Measurements from ENCODE around the gene AKT3. TPM values are rescaled to one million over a fixed set of nuclear protein-coding genes. Genes with fewer than 3 reads are reported as not detected.

The AKT3 gene
- total and polyA plus RNA-seq, 3 donors from 2014 or later, result 32.3 to 70.9 (median 61.8) TPM

DNA sequence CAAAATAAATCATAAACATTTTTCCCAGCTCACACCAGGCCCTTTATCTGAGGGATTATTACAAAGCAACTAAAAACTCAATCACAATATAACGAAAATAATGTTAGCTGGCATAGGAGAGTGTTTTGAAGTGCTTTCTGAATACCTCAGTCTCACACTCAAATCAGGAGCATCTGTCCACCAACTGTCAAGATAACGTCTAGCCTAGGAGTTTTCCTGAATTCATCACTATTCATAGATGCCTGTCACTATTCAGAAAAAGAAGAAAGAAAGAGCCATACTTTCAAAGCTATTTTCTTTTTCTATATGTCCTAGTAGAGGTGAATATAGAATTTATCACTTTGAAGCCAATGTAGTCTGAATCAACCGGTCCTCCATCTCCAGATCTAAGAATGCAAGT is 127.0 kb downstream of the AKT3 start:
- Histone ChIP-seq H3K27me3 (no peaks in the 10 kb centered on the region), H3K36me3 (ENCODE audit: low read depth, missing control alignments) (no peaks in the 10 kb centered on the region), H3K4me1 (peaks cover 3% of the 10 kb centered on the region), H3K4me3 (no peak overlapping the region), H3K9me3 (no peaks in the 10 kb centered on the region), H3K27ac (no peak overlapping the region)
- TF ChIP-seq POLR2A (IDR thresholded peaks at IDR 0.05), result no peak
- TF ChIP-seq, protein P1, sequence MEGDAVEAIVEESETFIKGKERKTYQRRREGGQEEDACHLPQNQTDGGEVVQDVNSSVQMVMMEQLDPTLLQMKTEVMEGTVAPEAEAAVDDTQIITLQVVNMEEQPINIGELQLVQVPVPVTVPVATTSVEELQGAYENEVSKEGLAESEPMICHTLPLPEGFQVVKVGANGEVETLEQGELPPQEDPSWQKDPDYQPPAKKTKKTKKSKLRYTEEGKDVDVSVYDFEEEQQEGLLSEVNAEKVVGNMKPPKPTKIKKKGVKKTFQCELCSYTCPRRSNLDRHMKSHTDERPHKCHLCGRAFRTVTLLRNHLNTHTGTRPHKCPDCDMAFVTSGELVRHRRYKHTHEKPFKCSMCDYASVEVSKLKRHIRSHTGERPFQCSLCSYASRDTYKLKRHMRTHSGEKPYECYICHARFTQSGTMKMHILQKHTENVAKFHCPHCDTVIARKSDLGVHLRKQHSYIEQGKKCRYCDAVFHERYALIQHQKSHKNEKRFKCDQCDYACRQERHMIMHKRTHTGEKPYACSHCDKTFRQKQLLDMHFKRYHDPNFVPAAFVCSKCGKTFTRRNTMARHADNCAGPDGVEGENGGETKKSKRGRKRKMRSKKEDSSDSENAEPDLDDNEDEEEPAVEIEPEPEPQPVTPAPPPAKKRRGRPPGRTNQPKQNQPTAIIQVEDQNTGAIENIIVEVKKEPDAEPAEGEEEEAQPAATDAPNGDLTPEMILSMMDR (IDR thresholded peaks at IDR 0.05), result no peak
- WGBS, 2 donors, result 78 to 96% methylated on average over 3 of the region's 3 CpGs
- DNase-seq, result no peak
- intact Hi-C loops (cut with DNase I; ENCODE audit: low total_unique reads), result no loop called here

DNA sequence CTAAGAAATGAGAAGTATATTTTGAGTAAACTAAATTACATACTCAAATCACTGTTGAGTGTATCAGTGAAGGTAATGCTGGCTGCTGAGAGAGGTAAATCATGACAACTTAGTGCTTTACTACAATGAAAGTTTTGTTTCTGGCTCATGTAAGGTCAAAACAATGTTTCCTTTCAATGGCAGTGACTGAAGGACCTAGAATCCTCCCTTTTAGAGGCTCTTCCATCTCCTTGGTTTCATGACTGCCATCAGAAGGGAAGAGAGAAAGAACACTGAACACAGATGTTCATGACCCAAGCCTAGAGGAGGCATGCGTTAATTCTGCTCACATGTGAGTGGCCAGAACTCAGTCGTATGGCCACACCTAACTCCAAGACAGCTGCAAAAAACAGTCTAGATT is 130.6 kb downstream of the AKT3 start:
- no peak for TF ChIP-seq POLR2A (IDR thresholded peaks at IDR 0.05)
- TF ChIP-seq, protein P1 (IDR thresholded peaks at IDR 0.05), result no peak
- Histone ChIP-seq H3K4me3 (no peak overlapping the region), H3K9me3 (no peaks in the 10 kb centered on the region), H3K27me3 (no peaks in the 10 kb centered on the region), H3K4me1 (no peaks in the 10 kb centered on the region), H3K36me3 (ENCODE audit: low read depth, missing control alignments) (no peaks in the 10 kb centered on the region), H3K27ac (no peak overlapping the region)
- intact Hi-C loops (cut with DNase I; ENCODE audit: low total_unique reads), result no loop called here
- 56 to 84% methylated on average over 2 of the region's 2 CpGs for WGBS, 2 donors
- no peak for DNase-seq

DNA sequence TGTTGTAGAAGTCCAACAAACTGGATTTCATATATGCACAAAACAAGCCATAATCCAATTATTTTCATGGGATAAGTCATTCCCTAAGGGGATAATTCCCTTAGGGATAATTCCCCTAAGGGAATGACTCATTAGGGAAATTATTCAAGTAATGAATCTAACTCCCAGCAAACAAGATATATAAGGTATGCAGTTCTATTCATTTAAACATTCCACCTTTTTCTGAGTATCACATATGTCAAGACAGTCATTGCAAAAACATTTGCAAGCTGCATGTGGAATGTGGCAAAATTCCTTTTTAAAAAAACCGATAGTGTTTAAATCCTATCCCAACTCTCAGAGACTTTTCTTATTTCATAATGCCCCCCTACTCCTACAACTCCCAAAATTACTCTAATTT is 131.2 kb downstream of the AKT3 start:
- Histone ChIP-seq H3K27ac (no peak overlapping the region), H3K9me3 (no peaks in the 10 kb centered on the region), H3K27me3 (no peaks in the 10 kb centered on the region), H3K36me3 (ENCODE audit: low read depth, missing control alignments) (no peaks in the 10 kb centered on the region), H3K4me3 (no peak overlapping the region), H3K4me1 (peaks cover 3% of the 10 kb centered on the region)
- TF ChIP-seq POLR2A (IDR thresholded peaks at IDR 0.05), result no peak
- TF ChIP-seq, protein P1 (IDR thresholded peaks at IDR 0.05), result no peak
- no peak for DNase-seq
- intact Hi-C loops (cut with DNase I; ENCODE audit: low total_unique reads), result no loop called here
- 60 to 81% methylated on average over 1 of the region's 1 CpG for WGBS, 2 donors

DNA sequence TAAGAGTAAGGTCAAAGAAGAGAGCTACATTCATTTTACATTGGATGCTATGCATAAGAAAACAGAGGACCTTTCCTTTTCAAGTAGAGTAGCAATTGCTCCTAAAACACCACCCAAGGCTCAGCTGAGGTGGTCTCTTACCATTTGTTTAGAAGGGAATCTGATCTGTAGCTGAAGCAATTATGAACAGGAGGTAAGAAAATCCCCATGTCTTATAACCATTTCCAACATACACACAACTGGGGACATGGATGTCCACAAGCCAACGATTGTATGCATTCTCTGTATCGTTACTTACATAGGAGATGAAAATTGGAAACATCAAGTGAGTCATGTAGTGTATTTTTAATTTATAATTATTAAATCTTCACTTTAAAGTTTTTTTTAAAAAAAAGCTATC is 132.0 kb downstream of the AKT3 start:
- H3K4me1 ChIP-seq, result peaks cover 11% of the 10 kb centered on the region
- H3K4me3 ChIP-seq, result no peak overlapping the region
- H3K36me3 ChIP-seq (ENCODE audit: low read depth, missing control alignments), result no peaks in the 10 kb centered on the region
- no peaks in the 10 kb centered on the region for H3K27me3 ChIP-seq
- no peaks in the 10 kb centered on the region for H3K9me3 ChIP-seq
- TF ChIP-seq POLR2A (IDR thresholded peaks at IDR 0.05), result no peak
- TF ChIP-seq, protein P1 (IDR thresholded peaks at IDR 0.05), result no peak
- no peak overlapping the region for H3K27ac ChIP-seq
- DNase-seq, result no peak
- WGBS, 2 donors, result 94% methylated on average over 2 of the region's 2 CpGs
- intact Hi-C loops (cut with DNase I; ENCODE audit: low total_unique reads), result no loop called here

DNA sequence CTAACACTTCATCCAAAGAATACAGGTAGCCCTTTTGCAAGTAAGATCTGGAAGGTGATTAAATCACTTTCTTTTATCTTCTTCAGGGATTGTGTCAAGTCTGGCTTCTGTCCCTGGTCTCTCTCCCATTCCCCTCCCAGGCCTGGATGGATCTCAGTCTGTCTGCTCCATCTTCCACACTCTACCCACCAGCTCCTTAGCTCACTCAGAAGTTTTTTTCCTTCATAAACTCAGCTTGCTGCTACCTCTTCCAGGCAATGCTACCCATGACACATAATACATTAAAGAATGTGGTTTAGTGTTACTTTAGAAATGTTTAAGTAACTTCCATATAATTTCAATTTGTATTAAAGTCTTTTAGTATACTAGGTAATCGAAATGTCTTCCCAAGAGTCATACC is 133.1 kb downstream of the AKT3 start:
- 94 to 96% methylated on average over 1 of the region's 1 CpG for WGBS, 2 donors
- no peaks in the 10 kb centered on the region for H3K9me3 ChIP-seq
- H3K4me3 ChIP-seq, result no peak overlapping the region
- no peaks in the 10 kb centered on the region for H3K27me3 ChIP-seq
- no peaks in the 10 kb centered on the region for H3K36me3 ChIP-seq (ENCODE audit: low read depth, missing control alignments)
- no peak overlapping the region for H3K27ac ChIP-seq
- DNase-seq, result no peak
- TF ChIP-seq, protein P1 (IDR thresholded peaks at IDR 0.05), result no peak
- TF ChIP-seq POLR2A (IDR thresholded peaks at IDR 0.05), result no peak
- H3K4me1 ChIP-seq, result peaks cover 13% of the 10 kb centered on the region
- intact Hi-C loops (cut with DNase I; ENCODE audit: low total_unique reads), result no loop called here
